ENCODE measurements around the gene PNMT.

DNA sequence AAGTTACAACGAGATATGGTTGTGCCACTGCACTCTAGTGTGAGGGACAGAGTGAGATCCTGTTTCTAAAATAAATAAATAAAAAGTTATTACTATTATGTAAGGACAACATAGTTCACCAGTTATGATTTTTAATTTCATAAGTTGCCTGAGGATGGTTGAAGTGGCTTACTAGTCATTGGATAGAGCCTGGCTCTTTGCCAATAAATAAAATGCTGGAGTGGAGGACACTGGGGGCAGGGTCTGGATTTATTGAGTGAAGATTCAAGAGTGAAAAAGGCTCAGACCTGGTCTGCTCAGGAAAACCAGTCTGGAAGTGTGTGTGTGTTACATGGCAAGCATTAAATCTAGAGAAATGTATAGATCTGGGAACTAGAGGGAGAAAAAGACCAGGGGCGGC is 29.2 kb upstream of the PNMT start:
- TF ChIP-seq EZH2 (IDR thresholded peaks at IDR 0.05; ENCODE audit: low read depth): no peak
- TF ChIP-seq, protein P1, sequence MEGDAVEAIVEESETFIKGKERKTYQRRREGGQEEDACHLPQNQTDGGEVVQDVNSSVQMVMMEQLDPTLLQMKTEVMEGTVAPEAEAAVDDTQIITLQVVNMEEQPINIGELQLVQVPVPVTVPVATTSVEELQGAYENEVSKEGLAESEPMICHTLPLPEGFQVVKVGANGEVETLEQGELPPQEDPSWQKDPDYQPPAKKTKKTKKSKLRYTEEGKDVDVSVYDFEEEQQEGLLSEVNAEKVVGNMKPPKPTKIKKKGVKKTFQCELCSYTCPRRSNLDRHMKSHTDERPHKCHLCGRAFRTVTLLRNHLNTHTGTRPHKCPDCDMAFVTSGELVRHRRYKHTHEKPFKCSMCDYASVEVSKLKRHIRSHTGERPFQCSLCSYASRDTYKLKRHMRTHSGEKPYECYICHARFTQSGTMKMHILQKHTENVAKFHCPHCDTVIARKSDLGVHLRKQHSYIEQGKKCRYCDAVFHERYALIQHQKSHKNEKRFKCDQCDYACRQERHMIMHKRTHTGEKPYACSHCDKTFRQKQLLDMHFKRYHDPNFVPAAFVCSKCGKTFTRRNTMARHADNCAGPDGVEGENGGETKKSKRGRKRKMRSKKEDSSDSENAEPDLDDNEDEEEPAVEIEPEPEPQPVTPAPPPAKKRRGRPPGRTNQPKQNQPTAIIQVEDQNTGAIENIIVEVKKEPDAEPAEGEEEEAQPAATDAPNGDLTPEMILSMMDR (conservative IDR thresholded peaks at IDR 0.05): no peak
